H1 (cell line): Measurements from ENCODE around the gene MYH6. TPM values are rescaled to one million over a fixed set of nuclear protein-coding genes. Genes with fewer than 3 reads are reported as not detected.

Experiments
- CTCF ChIA-PET: fragments of 300-600 bp; sonication (Branson Sonifier 250); formaldehyde crosslinking; loops from one replicate; lab custom pipeline; 2021; ENCODE audit not compliant: partially characterized antibody; lab: Charles Lee
- POLR2A ChIA-PET: fragments of 300-600 bp; sonication (Branson Sonifier 250); formaldehyde crosslinking; loops from one replicate; lab custom pipeline; 2021; ENCODE audit warnings: inconsistent platforms; ENCODE audit not compliant: partially characterized antibody; lab: Charles Lee
- DNase-seq, 2 experiments: peaks; one replicate each; pipeline versions ENCODE4 v3.0.0 to v3.0.0-alpha.2; 2010 to 2022; ENCODE audit warnings: low spot score in 2 of 2, low read depth in 1 of 2, mixed read lengths in 1 of 2
- FAIRE-seq: peaks from 2 replicates; lab custom pipeline; 2011; peaks lifted over from hg19 to GRCh38; lab: Jason Lieb, UNC
- H2AFZ ChIP-seq: 2 replicates; pipeline ENCODE4 v1.8.1; 2012; ENCODE audit warnings: low read length, inconsistent platforms
- H2AK5ac ChIP-seq: 2 replicates; pipeline ENCODE4 v1.6.1; 2013; ENCODE audit warnings: low read depth, low read length
- H2BK120ac ChIP-seq: replicated peaks from 2 replicates; pipeline ENCODE3; 2013; ENCODE audit warnings: low read depth, low read length, inconsistent platforms
- H2BK12ac ChIP-seq: 2 replicates; pipeline ENCODE4 v1.6.1; 2013; ENCODE audit warnings: low read depth, low read length
- H2BK15ac ChIP-seq: 2 replicates; pipeline ENCODE4 v1.6.1; 2013; ENCODE audit warnings: low read length
- H2BK20ac ChIP-seq: 2 replicates; pipeline ENCODE4 v1.6.1; 2013; ENCODE audit warnings: low read length
- H2BK5ac ChIP-seq: 2 replicates; pipeline ENCODE4 v1.6.1; 2013; ENCODE audit warnings: low read depth, low read length
- H3K14ac ChIP-seq: 2 replicates; pipeline ENCODE4 v1.6.1; 2013; ENCODE audit warnings: inconsistent platforms; ENCODE audit not compliant: insufficient read length
- H3K18ac ChIP-seq: 2 replicates; pipeline ENCODE4 v1.6.1; 2013; ENCODE audit warnings: low read length; ENCODE audit errors: extremely low read depth
- H3K23ac ChIP-seq: 2 replicates; pipeline ENCODE4 v1.6.1; 2013; ENCODE audit warnings: inconsistent platforms; ENCODE audit not compliant: insufficient read length
- H3K23me2 ChIP-seq: 2 replicates; pipeline ENCODE4 v1.6.1; 2013; ENCODE audit warnings: low read depth, low read length
- H3K27ac ChIP-seq: 2 replicates; pipeline ENCODE4 v1.6.1; 2011; ENCODE audit warnings: low read depth, low read length, inconsistent platforms
- H3K27me3 ChIP-seq, 4 experiments: replicated peaks in 1 of 4; 1 replicate in 1 of 4; 2 replicates in 3 of 4; pipeline versions ENCODE4 v1.6.1 to v1.8.1; 2011 to 2013; ENCODE audit warnings: low read length in 3 of 4, mild to moderate bottlenecking in 3 of 4, inconsistent platforms in 2 of 4, mixed read lengths in 2 of 4, moderate library complexity in 1 of 4; ENCODE audit not compliant: control insufficient read depth in 3 of 4, insufficient read depth in 3 of 4; ENCODE audit errors: extremely low read depth in 1 of 4
- H3K36me3 ChIP-seq, 4 experiments: 2 replicates each; pipeline versions ENCODE4 v1.6.1 to v1.8.1; 2011 to 2013; ENCODE audit warnings: mild to moderate bottlenecking in 4 of 4, low read length in 3 of 4, moderate library complexity in 2 of 4, control low read depth in 1 of 4, inconsistent platforms in 1 of 4; ENCODE audit not compliant: insufficient read depth in 4 of 4, control insufficient read depth in 2 of 4
- H3K4ac ChIP-seq: replicated peaks from 2 replicates; pipeline ENCODE3; 2013; ENCODE audit warnings: low read length, low read depth, mixed read lengths, inconsistent platforms; ENCODE audit not compliant: insufficient read length
- H3K4me1 ChIP-seq, 4 experiments: replicated peaks in 1 of 4; 1 replicate in 1 of 4; 2 replicates in 3 of 4; pipeline versions ENCODE4 v1.6.1 to v1.8.1; 2011 to 2013; ENCODE audit warnings: low read length in 3 of 4, inconsistent platforms in 2 of 4, mixed read lengths in 1 of 4; ENCODE audit not compliant: insufficient read depth in 4 of 4, control insufficient read depth in 3 of 4
- H3K4me2 ChIP-seq, 2 experiments: 2 replicates each; pipeline versions ENCODE4 v1.6.1 to v1.8.1; 2011 to 2013; ENCODE audit warnings: low read depth in 2 of 2, low read length in 2 of 2, control low read depth in 1 of 2, inconsistent platforms in 1 of 2, mild to moderate bottlenecking in 1 of 2; ENCODE audit not compliant: insufficient read depth in 1 of 2
- H3K4me3 ChIP-seq, 4 experiments: fragments of 200-600, 300-600 bp in 1 of 4; sonication (generic), shearing (Covaris generic), sonication (Bioruptor Twin) in 1 of 4; 2 replicates each; pipeline versions ENCODE4 v1.5.1 to v1.8.1; 2011 to 2016; ENCODE audit warnings: low read length in 4 of 4, low read depth in 3 of 4, control low read depth in 2 of 4, inconsistent platforms in 2 of 4, mild to moderate bottlenecking in 2 of 4, mixed read lengths in 1 of 4, moderate library complexity in 1 of 4; ENCODE audit not compliant: insufficient read depth in 2 of 4; ENCODE audit errors: extremely low read depth in 1 of 4
- H3K56ac ChIP-seq: replicated peaks from 2 replicates; pipeline ENCODE3; 2013; ENCODE audit warnings: low read depth, mild to moderate bottlenecking, mixed read lengths, low read length, inconsistent platforms; ENCODE audit not compliant: insufficient read length
- H3K79me1 ChIP-seq: 2 replicates; pipeline ENCODE4 v1.6.1; 2013; ENCODE audit warnings: low read depth, low read length, control low read depth
- H3K79me2 ChIP-seq, 2 experiments: 2 replicates each; pipeline versions ENCODE4 v1.6.1 to v1.8.1; 2012 to 2013; ENCODE audit warnings: low read length in 2 of 2, mild to moderate bottlenecking in 2 of 2, inconsistent platforms in 1 of 2; ENCODE audit not compliant: insufficient read depth in 2 of 2, control insufficient read depth in 1 of 2
- H3K9ac ChIP-seq, 4 experiments: replicated peaks in 1 of 4; 1 replicate in 1 of 4; 2 replicates in 3 of 4; pipeline versions ENCODE4 v1.6.1 to v1.8.1; 2011 to 2013; ENCODE audit warnings: low read depth in 3 of 4, low read length in 3 of 4, control low read depth in 2 of 4, mild to moderate bottlenecking in 2 of 4, moderate library complexity in 2 of 4, inconsistent platforms in 1 of 4; ENCODE audit errors: extremely low read depth in 1 of 4
- H3K9me3 ChIP-seq, 2 experiments: 2 replicates each; pipeline versions ENCODE4 v1.6.1 to v1.8.1; 2012 to 2013; ENCODE audit warnings: mild to moderate bottlenecking in 2 of 2, moderate library complexity in 2 of 2, control low read depth in 1 of 2, inconsistent platforms in 1 of 2, low read depth in 1 of 2, low read length in 1 of 2, mixed read lengths in 1 of 2; ENCODE audit not compliant: insufficient read depth in 2 of 2
- H4K20me1 ChIP-seq, 2 experiments: replicated peaks in 1 of 2; 2 replicates each; pipeline versions ENCODE3 to v1.8.1; 2011 to 2013; ENCODE audit warnings: inconsistent platforms in 2 of 2, low read length in 2 of 2, mild to moderate bottlenecking in 1 of 2; ENCODE audit not compliant: insufficient read depth in 2 of 2, control insufficient read depth in 1 of 2
- H4K5ac ChIP-seq: 2 replicates; pipeline ENCODE4 v1.6.1; 2013; ENCODE audit warnings: low read length, low read depth, mixed read lengths, inconsistent platforms; ENCODE audit not compliant: insufficient read length
- H4K8ac ChIP-seq: 2 replicates; pipeline ENCODE4 v1.8.0; 2013; ENCODE audit warnings: mild to moderate bottlenecking, moderate library complexity, low read length, inconsistent platforms; ENCODE audit not compliant: insufficient read depth; ENCODE audit errors: extremely low read depth
- H4K91ac ChIP-seq: replicated peaks from 2 replicates; pipeline ENCODE3; 2013; ENCODE audit warnings: low read length, mixed read lengths, inconsistent platforms; ENCODE audit not compliant: insufficient read length
- FOSL1 ChIP-seq: IDR thresholded peaks from 2 replicates; pipeline ENCODE4 v1.6.1; 2011; ENCODE audit warnings: mild to moderate bottlenecking, low read depth, low read length, moderate library complexity; ENCODE audit not compliant: insufficient read depth
- KDM1A ChIP-seq: fragments of 200-600, 300-600 bp; sonication (generic); IDR thresholded peaks from 2 replicates; pipeline ENCODE4 v1.7.1; 2016; ENCODE audit warnings: mild to moderate bottlenecking, low read length, borderline replicate concordance
- MAFK ChIP-seq: IDR thresholded peaks from 2 replicates; pipeline ENCODE4 v1.6.1; 2012; ENCODE audit warnings: low read depth, mild to moderate bottlenecking, improper control_type of control experiment, low read length
- PHF8 ChIP-seq: fragments of 200-600 bp; sonication (generic); conservative IDR thresholded peaks from 2 replicates; pipeline ENCODE4 v1.7.1; 2012; ENCODE audit warnings: low read depth, mild to moderate bottlenecking, inconsistent platforms, low read length, moderate library complexity
- POLR2A ChIP-seq, 2 experiments: IDR thresholded peaks; 1 replicate in 1 of 2; 2 replicates in 1 of 2; pipeline ENCODE4 v1.6.1; 2011; ENCODE audit warnings: low read depth in 2 of 2, low read length in 2 of 2, mild to moderate bottlenecking in 2 of 2; ENCODE audit errors: control extremely low read depth in 1 of 2
- RBBP5 ChIP-seq: IDR thresholded peaks from 2 replicates; pipeline ENCODE4 v1.7.1; 2012; ENCODE audit warnings: low read depth, mild to moderate bottlenecking, inconsistent platforms, low read length, moderate library complexity, borderline replicate concordance
- RFX5 ChIP-seq: IDR thresholded peaks from 2 replicates; pipeline ENCODE4 v1.6.1; 2011; ENCODE audit warnings: low read depth, low read length, improper control_type of control experiment, borderline replicate concordance
- SIX5 ChIP-seq: IDR thresholded peaks from 2 replicates; pipeline ENCODE4 v1.6.1; 2011; ENCODE audit warnings: mild to moderate bottlenecking, low read depth, low read length
- WGBS, 2 experiments: shearing (Covaris generic) in 1 of 2; methylation state at CpG; one replicate each; pipeline versions ENCODE4 v1.1.6 to v1.1.7; 2013 to 2015; ENCODE audit warnings: low lambda C conversion rate in 2 of 2, mixed read lengths in 2 of 2, inconsistent platforms in 1 of 2, low coverage in 1 of 2, missing lambda C conversion rate in 1 of 2; ENCODE audit not compliant: insufficient replicate concordance in 2 of 2, insufficient coverage in 1 of 2, insufficient read length in 1 of 2; ENCODE audit errors: extremely low coverage in 1 of 2, missing lambda C conversion rate in 1 of 2; 5-methylcytosine and 5-hydroxymethylcytosine counted together
- polyA plus RNA-seq, 7 experiments: library from polyadenylated mRNA; depleted of rRNA in 3 of 7; stranded (reverse) in 5 of 7; unstranded in 2 of 7; fragments of >200 nt in 5 of 7; fragments of 200-250 nt in 2 of 7; gene quantifications; 1 replicate in 5 of 7; 2 replicates in 1 of 7; 4 replicates in 1 of 7; pipeline versions ENCODE4 v1.2.1 to v1.2.3, GENCODE V29; 2011 to 2013; ENCODE audit warnings: missing spikeins in 2 of 7, mixed read lengths in 2 of 7
- total RNA-seq: library from RNA; stranded (reverse); fragmentation: NEBNext Ultra II Directional; extraction: Animal tissue kit (Norgen Biotek cat#: 25700); gene quantifications from 2 replicates; pipeline ENCODE4 v1.2.1, GENCODE V29; 2021
- TF ChIP-seq, protein P1 (sequence below): IDR thresholded peaks from 2 replicates; pipeline ENCODE4 v1.6.1; 2012; ENCODE audit warnings: low read length, inconsistent platforms
- TF ChIP-seq, protein P2 (sequence below): IDR thresholded peaks from 2 replicates; pipeline ENCODE4 v1.6.1; 2012; ENCODE audit warnings: inconsistent platforms

The MYH6 gene
- total and polyA plus RNA-seq, 2 of the 8 experiments (the other 6 are each of a cell fraction or from before 2014, with no cell fraction given): 0.03 TPM; not detected in 1

DNA sequence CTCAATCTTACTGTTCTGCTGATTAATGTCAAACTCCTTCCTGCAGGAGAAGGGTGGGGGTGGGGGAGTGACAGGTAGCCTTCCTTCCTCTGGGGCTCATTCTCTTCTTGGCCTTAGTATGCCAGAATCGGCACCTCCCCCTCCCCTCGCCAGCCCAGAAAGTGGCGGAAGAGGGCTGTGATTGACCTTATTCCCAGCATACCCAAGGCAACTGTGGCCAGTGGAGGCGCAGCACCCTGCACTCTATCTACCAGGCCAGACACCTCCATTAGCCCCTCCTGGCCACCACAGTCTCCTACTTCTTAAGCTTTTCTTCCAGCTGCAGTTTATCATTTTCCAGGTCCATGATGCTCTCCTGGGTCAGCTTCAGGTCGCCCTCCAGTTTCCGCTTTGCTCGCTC is 15.5 kb downstream of the MYH6 start:
- Histone ChIP-seq H3K4ac (no peak overlapping the region), H3K27me3 (no peaks in the 10 kb centered on the region; a peak in 3 of 7 replicates), H3K27ac (no peak overlapping the region), H3K9me3 (no peaks in the 10 kb centered on the region), H3K36me3 (no peaks in the 10 kb centered on the region), H3K79me2 (no peaks in the 10 kb centered on the region), H3K4me3 (no peak overlapping the region), H2BK12ac (no peak overlapping the region), H3K23ac (no peak overlapping the region), H2BK5ac (no peak overlapping the region), H4K20me1 (no peaks in the 10 kb centered on the region), H3K56ac (no peak overlapping the region), H4K8ac (peak overlapping the region; percentile 59; the same call in 1 of the 2 replicates), H2BK20ac (no peak overlapping the region; the same call in 1 of the 2 replicates), H3K4me2 (no peak overlapping the region), H2AK5ac (no peak overlapping the region), H3K9ac (no peak overlapping the region), H3K79me1 (no peaks in the 10 kb centered on the region), H3K4me1 (peaks cover 0 to 10% (median 0%) of the 10 kb centered on the region in 4 experiments; a peak in 1 of 7 replicates), H4K91ac (no peak overlapping the region), H3K14ac (no peak overlapping the region), H2BK15ac (no peak overlapping the region), H3K18ac (no peak overlapping the region), H3K23me2 (no peaks in the 10 kb centered on the region), H2BK120ac (no peak overlapping the region), H2AFZ (0 out of 2 replicates have a peak overlapping the region, but pooled peaks have one; percentile 9), H4K5ac (no peak overlapping the region)
- DNase-seq (no peak), FAIRE-seq (no peak)
- WGBS, 2 experiments: 82% methylated on average over 7 of the region's 7 CpGs; no CpG with 5 or more reads in 1 of the 2 experiments
- ChIA-PET CTCF (interaction anchor here (0.7 to 7.0 kb wide), 11 partner anchors 12 to 695 kb away, joined by 3 to 96 read pairs (median 4); partner anchors contain the start of gene CMTM5), POLR2A (interaction anchor here (0.6 to 1.9 kb wide), 4 partner anchors 10 to 101 kb away, joined by 3 to 4 read pairs (median 3); partner anchors contain the start of gene EFS)
- TF ChIP-seq KDM1A (no peak), FOSL1 (no peak), MAFK (no peak), POLR2A (IDR thresholded peaks at IDR 0.05; ENCODE audit: control extremely low read depth in 1 of 2, low read depth in 2 of 2, low read length in 2 of 2) (no peak), SIX5 (no peak), PHF8 (no peak), RFX5 (no peak), RBBP5 (no peak)
- TF ChIP-seq, protein P1, sequence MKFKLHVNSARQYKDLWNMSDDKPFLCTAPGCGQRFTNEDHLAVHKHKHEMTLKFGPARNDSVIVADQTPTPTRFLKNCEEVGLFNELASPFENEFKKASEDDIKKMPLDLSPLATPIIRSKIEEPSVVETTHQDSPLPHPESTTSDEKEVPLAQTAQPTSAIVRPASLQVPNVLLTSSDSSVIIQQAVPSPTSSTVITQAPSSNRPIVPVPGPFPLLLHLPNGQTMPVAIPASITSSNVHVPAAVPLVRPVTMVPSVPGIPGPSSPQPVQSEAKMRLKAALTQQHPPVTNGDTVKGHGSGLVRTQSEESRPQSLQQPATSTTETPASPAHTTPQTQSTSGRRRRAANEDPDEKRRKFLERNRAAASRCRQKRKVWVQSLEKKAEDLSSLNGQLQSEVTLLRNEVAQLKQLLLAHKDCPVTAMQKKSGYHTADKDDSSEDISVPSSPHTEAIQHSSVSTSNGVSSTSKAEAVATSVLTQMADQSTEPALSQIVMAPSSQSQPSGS: no peak
- TF ChIP-seq, protein P2, sequence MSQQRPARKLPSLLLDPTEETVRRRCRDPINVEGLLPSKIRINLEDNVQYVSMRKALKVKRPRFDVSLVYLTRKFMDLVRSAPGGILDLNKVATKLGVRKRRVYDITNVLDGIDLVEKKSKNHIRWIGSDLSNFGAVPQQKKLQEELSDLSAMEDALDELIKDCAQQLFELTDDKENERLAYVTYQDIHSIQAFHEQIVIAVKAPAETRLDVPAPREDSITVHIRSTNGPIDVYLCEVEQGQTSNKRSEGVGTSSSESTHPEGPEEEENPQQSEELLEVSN: no peak
